ENCODE data around the gene CEP131.

Gene CEP131

GRCh38 chr17:81222906-81223761 is at the start of gene CEP131:
Gene CEP131 (minus strand): TSS chr17:81222965. CDS start chr17:81220056, 2,909 bp downstream.
- DNase-seq (ENCODE audit: low read depth in 2 of 2), result peak; percentile 98

- DNase-seq (ENCODE audit: low read depth in 2 of 2), result no peak
Measured at GRCh38 chr17:81271226-81271625, 48.5 kb upstream of the CEP131 start.

GRCh38 chr17:81270279-81270678 is 47.5 kb upstream of the CEP131 start:
- no peak for DNase-seq (ENCODE audit: low read depth in 2 of 2)

GRCh38 chr17:81267390-81268067 is 44.8 kb upstream of the CEP131 start:
- no peak for DNase-seq (ENCODE audit: low read depth in 2 of 2)

GRCh38 chr17:81265576-81265975 is 42.8 kb upstream of the CEP131 start:
- no peak for DNase-seq (ENCODE audit: low read depth in 2 of 2)

- no peak for DNase-seq (ENCODE audit: low read depth in 2 of 2)
Measured at GRCh38 chr17:81264640-81265039, 41.9 kb upstream of the CEP131 start.

- no peak for DNase-seq (ENCODE audit: low read depth in 2 of 2)
Measured at GRCh38 chr17:81263371-81264181, 40.8 kb upstream of the CEP131 start.

- no peak for DNase-seq (ENCODE audit: low read depth in 2 of 2)
Measured at GRCh38 chr17:81261582-81262336, 39.0 kb upstream of the CEP131 start.

GRCh38 chr17:81261096-81261495 is 38.3 kb upstream of the CEP131 start:
- no peak for DNase-seq (ENCODE audit: low read depth in 2 of 2)

GRCh38 chr17:81260641-81261040 is 37.9 kb upstream of the CEP131 start:
- DNase-seq (ENCODE audit: low read depth in 2 of 2), result no peak

GRCh38 chr17:81260171-81260570 is 37.4 kb upstream of the CEP131 start:
- no peak for DNase-seq (ENCODE audit: low read depth in 2 of 2)

GRCh38 chr17:81259058-81259605 is 36.4 kb upstream of the CEP131 start:
- no peak for DNase-seq (ENCODE audit: low read depth in 2 of 2)

GRCh38 chr17:81258292-81258691 is 35.5 kb upstream of the CEP131 start:
- DNase-seq (ENCODE audit: low read depth in 2 of 2), result no peak

- no peak for DNase-seq (ENCODE audit: low read depth in 2 of 2)
Measured at GRCh38 chr17:81257533-81257932, 34.8 kb upstream of the CEP131 start.

GRCh38 chr17:81256616-81257015 is 33.9 kb upstream of the CEP131 start:
- DNase-seq (ENCODE audit: low read depth in 2 of 2), result no peak

GRCh38 chr17:81254955-81255717 is 32.4 kb upstream of the CEP131 start:
- DNase-seq (ENCODE audit: low read depth in 2 of 2), result no peak

- DNase-seq (ENCODE audit: low read depth in 2 of 2), result peak; percentile 27 to 34
Measured at GRCh38 chr17:81253358-81254131, 30.8 kb upstream of the CEP131 start.

GRCh38 chr17:81252987-81253329 is 30.2 kb upstream of the CEP131 start:
- no peak for DNase-seq (ENCODE audit: low read depth in 2 of 2)

- no peak for DNase-seq (ENCODE audit: low read depth in 2 of 2)
Measured at GRCh38 chr17:81252326-81252986, 29.7 kb upstream of the CEP131 start.
